Activated CD8-positive, alpha-beta T cell treated with anti-CD3 and anti-CD28 coated beads for 36 hours (primary cell): Measurements from ENCODE around the gene RASGRP3. TPM values are rescaled to one million over a fixed set of nuclear protein-coding genes. Genes with fewer than 3 reads are reported as not detected.

Experiments used
- ATAC-seq: fragments of 200-7000 bp; cut with Tn5 transposase; one replicate; pipeline ENCODE4 v1.10.0; 2021; ENCODE audit warnings: mild to moderate bottlenecking, moderate library complexity
- CTCF ChIA-PET: fragments of 350-600 bp; sonication (Branson Sonifier 250); formaldehyde crosslinking; loops from one replicate; lab custom pipeline; 2021; ENCODE audit warnings: antibody characterized with exemption; lab: Charles Lee
- POLR2A ChIA-PET: fragments of 350-600 bp; sonication (Branson Sonifier 250); formaldehyde crosslinking; loops from one replicate; lab custom pipeline; 2021; ENCODE audit warnings: antibody characterized with exemption; lab: Charles Lee
- DNase-seq: peaks from one replicate; pipeline ENCODE4 v3.0.0-alpha.2; 2020
- H3K27ac Mint-ChIP-seq: one replicate; pipeline ENCODE4 v1.8.0; 2021; ENCODE audit warnings: mild to moderate bottlenecking, mixed read lengths
- H3K27me3 Mint-ChIP-seq: one replicate; pipeline ENCODE4 v1.8.0; 2021; ENCODE audit warnings: mixed read lengths
- H3K36me3 Mint-ChIP-seq: one replicate; pipeline ENCODE4 v1.8.0; 2021; ENCODE audit warnings: low read depth, mixed read lengths
- H3K4me1 Mint-ChIP-seq: one replicate; pipeline ENCODE4 v1.8.0; 2021; ENCODE audit warnings: low read depth, mixed read lengths
- H3K4me3 Mint-ChIP-seq: one replicate; pipeline ENCODE4 v1.8.0; 2021; ENCODE audit warnings: mild to moderate bottlenecking, moderate library complexity, mixed read lengths
- H3K9me3 Mint-ChIP-seq: one replicate; pipeline ENCODE4 v1.8.0; 2021; ENCODE audit warnings: mixed read lengths
- CTCF ChIP-seq: fragments of 200-600 bp; IDR thresholded peaks from one replicate; pipeline ENCODE4 v1.8.0; 2022; ENCODE audit warnings: antibody characterized with exemption, mild to moderate bottlenecking
- intact Hi-C: fragments of 100-400 bp; cut with micrococcal nuclease; formaldehyde crosslinking; loops from one replicate; pipeline ENCODE4 v1.10.0; 2022
- total RNA-seq, 2 experiments: library from RNA; stranded (reverse); gene quantifications; one replicate each; pipeline ENCODE4 v1.2.3, GENCODE V29; 2021

Gene RASGRP3
- total RNA-seq, 2 experiments from 2014 or later, result 0.98 to 1.6 TPM

DNA sequence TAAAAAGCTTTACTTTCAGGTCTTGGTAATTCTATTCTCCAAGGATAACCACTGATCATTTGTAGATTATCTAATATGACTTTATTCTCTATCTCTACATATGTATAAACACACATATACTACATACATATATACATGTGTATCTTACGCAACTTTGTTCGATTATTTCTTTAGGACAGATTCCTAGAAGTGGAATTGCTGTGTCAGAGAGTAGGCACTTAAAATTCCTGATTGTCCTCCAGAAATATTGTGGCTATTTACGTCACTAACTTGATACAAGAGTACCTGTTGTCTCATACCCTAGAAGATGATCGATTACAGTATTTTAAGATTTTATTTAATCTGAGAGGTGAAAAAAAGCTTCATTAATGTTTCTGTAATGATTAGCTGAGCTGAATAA lies 64.8 kb downstream of the RASGRP3 start:
- no peaks in the 10 kb centered on the region for H3K4me1 Mint-ChIP-seq
- H3K27me3 Mint-ChIP-seq, result no peaks in the 10 kb centered on the region
- ATAC-seq, result no peak
- no peak for TF ChIP-seq CTCF
- DNase-seq, result no peak
- no peaks in the 10 kb centered on the region for H3K9me3 Mint-ChIP-seq
- CTCF ChIA-PET, result interaction anchor here (0.7 kb wide), 1 partner anchor 34 kb away, joined by 4 read pairs; no protein-coding TSS in a partner anchor
- H3K36me3 Mint-ChIP-seq, result no peaks in the 10 kb centered on the region
- no peak overlapping the region for H3K4me3 Mint-ChIP-seq
- no peak overlapping the region for H3K27ac Mint-ChIP-seq
- intact Hi-C loops, result no loop called here
- POLR2A ChIA-PET, result no interaction called here

DNA sequence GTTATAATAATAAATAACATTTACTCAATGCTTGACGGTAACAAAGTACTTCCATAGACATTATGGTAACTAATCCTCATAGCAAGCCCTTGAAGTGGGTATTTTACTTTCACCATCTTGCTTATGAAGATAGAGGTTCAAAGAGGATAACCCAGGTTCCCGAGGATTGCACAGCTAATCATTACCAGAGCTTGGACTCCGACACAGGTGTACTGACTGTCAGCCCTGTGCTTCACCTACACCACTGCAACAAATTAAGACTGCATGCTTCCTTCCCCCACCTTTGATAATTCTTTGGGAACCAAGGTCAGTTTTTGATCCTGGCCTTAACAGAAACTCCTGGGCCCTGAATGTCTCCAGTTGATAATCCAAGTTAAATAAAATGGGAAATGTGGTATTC lies 73.8 kb downstream of the RASGRP3 start:
- intact Hi-C loops, result no loop called here
- no peak for TF ChIP-seq CTCF
- CTCF ChIA-PET, result interaction anchor here (0.7 to 1.1 kb wide), 2 partner anchors 25 to 27 kb away, joined by 3 read pairs; no protein-coding TSS in a partner anchor
- Mint-ChIP-seq H3K36me3 (no peaks in the 10 kb centered on the region), H3K4me1 (no peaks in the 10 kb centered on the region), H3K4me3 (no peak overlapping the region), H3K27ac (no peak overlapping the region), H3K9me3 (no peaks in the 10 kb centered on the region), H3K27me3 (no peaks in the 10 kb centered on the region)
- DNase-seq (no peak), ATAC-seq (no peak)
- POLR2A ChIA-PET, result no interaction called here

DNA sequence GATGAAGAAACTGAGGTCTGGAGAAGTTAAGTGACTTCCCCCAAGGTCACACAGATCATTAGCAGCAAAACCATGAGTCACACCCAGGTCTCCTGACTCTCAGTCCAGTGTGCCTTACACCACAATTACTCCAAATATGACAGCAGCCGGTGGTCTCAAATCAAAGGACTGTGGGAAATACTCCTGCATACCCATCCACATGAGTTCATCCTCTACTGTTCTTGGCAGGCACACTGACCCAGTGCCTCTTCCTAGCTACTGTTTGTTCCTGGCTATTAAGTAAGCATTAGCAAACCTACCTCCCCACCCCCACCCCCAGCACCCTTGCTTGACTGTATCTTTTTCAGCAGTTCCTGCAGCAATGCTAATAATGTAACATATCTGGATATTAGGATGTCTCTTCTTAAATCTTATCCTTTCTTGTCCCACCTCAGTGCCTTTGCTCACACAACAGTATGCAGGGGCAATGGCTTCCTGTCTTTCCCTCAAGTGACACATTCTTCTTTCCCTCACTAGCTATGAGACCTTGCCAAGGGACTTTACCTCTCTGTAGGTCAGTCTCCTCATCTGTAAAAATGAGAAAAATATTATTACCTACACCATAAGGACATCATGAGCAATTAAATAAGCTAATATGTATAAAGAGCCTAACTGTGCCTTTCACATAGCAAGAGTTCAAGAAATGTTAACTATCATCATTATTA lies 76.5 kb downstream of the RASGRP3 start:
- Mint-ChIP-seq H3K36me3 (no peaks in the 10 kb centered on the region), H3K4me1 (no peaks in the 10 kb centered on the region), H3K27ac (no peak overlapping the region), H3K9me3 (no peaks in the 10 kb centered on the region), H3K27me3 (no peaks in the 10 kb centered on the region), H3K4me3 (no peak overlapping the region)
- DNase-seq, result no peak
- ChIA-PET POLR2A (no interaction called here), CTCF (no interaction called here)
- no peak for TF ChIP-seq CTCF
- intact Hi-C loops, result no loop called here
- no peak for ATAC-seq

DNA sequence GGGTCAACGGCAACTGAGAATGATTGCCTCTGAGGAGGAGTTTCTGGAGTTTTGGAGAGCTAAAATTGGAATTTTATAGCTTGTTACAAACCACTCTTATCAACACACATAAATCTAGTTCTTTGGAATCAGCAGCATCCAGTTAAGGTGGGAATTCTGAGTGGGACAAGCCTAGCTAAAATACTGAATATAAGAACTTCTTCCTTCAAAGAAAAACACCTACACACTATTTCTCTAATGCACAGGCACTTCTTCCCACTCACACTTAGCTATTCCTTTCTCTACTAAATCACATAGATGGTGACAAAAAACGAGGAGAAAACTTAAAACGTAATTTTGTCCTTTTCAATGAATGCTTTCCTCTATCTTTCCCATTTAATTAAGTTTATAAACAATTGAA lies 79.2 kb downstream of the RASGRP3 start:
- intact Hi-C loops, result no loop called here
- Mint-ChIP-seq H3K27me3 (no peaks in the 10 kb centered on the region), H3K27ac (no peak overlapping the region), H3K4me3 (no peak overlapping the region), H3K4me1 (no peaks in the 10 kb centered on the region), H3K9me3 (no peaks in the 10 kb centered on the region), H3K36me3 (no peaks in the 10 kb centered on the region)
- CTCF ChIA-PET, result interaction anchor here (1.2 to 1.3 kb wide), 2 partner anchors 28 to 80 kb away, joined by 4 read pairs; no protein-coding TSS in a partner anchor
- DNase-seq (no peak), ATAC-seq (no peak)
- TF ChIP-seq CTCF, result no peak
- POLR2A ChIA-PET, result no interaction called here

- intact Hi-C loops, result no loop called here
- H3K9me3 Mint-ChIP-seq, result no peaks in the 10 kb centered on the region
- ChIA-PET CTCF (no interaction called here), POLR2A (no interaction called here)
- ATAC-seq (no peak), DNase-seq (no peak)
- H3K4me3 Mint-ChIP-seq, result no peak overlapping the region
- no peak overlapping the region for H3K27ac Mint-ChIP-seq
- no peaks in the 10 kb centered on the region for H3K27me3 Mint-ChIP-seq
- no peaks in the 10 kb centered on the region for H3K4me1 Mint-ChIP-seq
- peaks cover 8% of the 10 kb centered on the region for H3K36me3 Mint-ChIP-seq
- no peak for TF ChIP-seq CTCF
These were observed 82.9 kb downstream of the RASGRP3 start for GRCh38 chr2:33559328-33559727.
